ENCODE results near the gene RBM20.
"Not testable (repeated sequence)": the region's sequence is repeated elsewhere in the genome, so short reads cannot be mapped to it uniquely, and the experiment has no call there.

Gene RBM20

GRCh38 chr10:110679486-110680272, 35.5 kb downstream of the RBM20 start:
- no peak for DNase-seq

- no peak for DNase-seq
Measured at GRCh38 chr10:110680273-110681020, 36.3 kb downstream of the RBM20 start.

DNA sequence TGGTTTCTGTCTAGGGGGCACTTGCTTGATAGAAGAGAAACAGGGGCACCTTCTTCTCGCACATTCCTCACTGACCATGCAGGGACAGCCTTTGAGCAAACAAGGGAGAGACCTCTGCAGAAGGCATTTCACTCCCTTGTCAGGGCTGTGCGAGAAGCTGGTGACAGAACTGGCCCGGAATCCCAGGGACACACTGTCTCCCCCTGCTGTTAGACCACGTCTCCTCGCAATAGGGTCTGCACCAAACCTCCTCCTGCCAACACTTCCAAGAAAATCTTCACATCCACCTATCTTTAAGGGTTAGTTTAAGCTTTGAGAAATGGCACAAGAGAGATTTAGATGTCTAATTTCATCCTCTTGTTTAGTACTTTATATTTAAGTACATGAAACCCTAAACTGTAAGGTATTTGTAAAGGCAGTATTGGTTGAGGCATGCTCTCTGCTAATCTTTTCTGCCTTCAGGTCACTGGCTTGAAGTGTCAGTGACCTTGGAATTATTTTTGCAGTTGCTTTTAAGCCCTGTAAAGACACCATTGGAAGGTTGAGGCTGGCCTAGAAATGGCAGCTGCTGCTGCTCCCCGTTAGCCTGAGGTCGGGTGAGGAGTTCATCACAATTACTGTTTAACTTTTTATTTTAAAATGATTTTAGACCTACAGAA, 37.0 kb downstream of the RBM20 start:
- no peak for DNase-seq

- DNase-seq, result no peak
Measured at GRCh38 chr10:110682348-110682747, 38.2 kb downstream of the RBM20 start.

DNA sequence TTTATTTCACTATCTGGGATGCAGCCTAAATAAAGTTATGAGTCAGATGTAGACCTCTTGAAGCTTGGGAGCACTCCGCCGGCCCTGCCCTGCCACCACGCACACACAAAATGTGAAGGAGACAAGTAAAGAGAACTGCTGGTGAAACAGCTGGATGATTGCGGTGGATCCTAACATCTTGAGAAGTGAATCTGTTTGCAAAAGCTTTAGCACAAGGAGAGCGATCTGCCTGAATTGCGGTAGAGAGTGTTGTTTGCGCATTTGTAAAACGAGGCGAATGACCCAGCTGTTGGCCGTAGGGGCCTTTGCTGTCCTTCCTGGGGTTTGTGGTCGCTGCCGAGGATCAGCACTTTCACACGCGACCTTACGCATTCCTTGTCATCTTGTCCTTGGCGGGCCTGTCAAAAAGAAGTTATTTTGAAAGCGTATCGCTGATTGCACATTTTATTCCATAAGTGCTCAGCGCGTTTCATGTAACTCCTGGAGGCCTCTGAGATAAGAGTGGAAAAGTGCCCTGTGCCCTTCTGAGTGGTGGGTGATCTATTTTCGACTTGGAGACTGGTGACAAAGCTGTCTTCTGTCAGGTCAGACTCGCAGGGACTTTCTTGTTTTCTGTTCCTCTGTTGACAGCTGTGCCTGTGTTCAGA, 40.8 kb downstream of the RBM20 start:
- no peak for DNase-seq

DNA sequence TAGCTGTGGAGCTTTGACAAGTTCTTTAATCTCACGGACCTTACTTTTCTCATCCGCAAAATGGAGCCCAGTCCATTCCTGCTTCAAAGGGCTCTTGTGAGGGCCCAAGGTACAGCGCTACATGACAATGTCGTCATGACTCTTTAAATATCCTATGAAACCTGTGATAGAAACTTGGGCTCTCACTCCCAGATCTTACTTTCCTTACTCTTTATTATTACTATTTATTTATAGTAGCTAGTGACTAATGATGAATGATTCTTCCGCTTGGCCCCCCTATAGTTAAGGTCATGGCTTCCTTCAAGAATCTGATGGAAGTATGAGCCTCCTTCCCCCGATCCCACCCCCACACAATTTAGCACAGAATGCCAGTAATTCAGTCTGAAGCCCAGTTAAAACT, 41.9 kb downstream of the RBM20 start:
- DNase-seq, result no peak

DNA sequence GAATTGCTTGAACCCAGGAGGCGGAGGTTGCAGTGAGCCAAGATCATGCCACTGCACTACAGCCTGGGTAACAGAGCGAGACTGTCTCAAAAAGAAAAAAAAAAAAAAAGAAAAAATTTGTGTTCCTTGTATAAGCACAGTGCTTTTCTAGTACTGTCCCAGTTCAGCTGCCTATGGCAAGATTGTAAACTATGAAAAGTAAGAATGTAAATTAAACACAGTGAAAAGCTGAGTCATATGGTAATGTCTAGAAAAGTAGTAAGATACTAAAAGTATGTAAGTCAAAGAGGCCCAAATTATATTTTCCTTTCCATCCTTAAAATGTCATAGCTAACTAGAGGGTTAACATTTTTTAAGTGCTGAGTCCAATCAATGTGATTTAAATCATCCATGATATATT, 42.8 kb downstream of the RBM20 start:
- DNase-seq, result no peak

DNA sequence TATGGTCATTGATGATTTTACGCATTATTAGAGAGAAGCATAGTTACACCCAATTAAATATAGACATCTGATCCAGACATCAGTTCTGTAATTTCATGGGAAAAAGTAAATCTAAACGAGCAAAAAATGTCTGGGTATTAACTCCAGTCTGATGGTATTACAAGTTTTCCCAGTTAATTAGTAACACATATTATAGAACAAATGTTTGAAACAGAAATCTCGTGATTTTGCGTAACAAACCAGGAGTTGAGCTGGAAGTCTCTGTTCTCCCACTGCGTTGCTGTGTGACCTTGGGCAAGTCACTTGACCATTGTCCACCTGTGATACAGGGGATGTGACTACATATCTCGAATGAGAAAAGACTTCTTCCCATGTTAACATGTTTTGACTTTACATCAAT, 43.3 kb downstream of the RBM20 start:
- no peak for DNase-seq

DNA sequence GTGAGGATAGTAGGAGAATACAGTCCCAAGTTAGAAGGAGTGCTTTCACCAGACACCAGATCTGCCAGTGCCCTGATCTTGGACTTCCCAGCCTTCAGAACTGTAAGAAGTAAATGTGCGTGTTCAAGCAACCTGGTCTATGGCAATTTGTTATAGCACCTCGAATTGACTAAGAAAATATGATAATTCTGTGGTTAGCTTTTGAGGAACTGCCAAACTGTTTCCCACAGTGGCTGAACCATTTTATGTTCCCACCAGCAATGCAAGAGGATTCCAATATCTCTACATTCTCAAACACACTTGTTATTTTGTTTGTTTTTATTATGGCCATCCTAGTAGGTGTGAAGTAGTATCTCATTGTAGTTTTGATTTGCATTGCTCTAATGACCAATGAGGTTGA, 47.0 kb downstream of the RBM20 start:
- no peak for DNase-seq

GRCh38 chr10:110694263-110694662, 50.1 kb downstream of the RBM20 start:
- no peak for DNase-seq

DNA sequence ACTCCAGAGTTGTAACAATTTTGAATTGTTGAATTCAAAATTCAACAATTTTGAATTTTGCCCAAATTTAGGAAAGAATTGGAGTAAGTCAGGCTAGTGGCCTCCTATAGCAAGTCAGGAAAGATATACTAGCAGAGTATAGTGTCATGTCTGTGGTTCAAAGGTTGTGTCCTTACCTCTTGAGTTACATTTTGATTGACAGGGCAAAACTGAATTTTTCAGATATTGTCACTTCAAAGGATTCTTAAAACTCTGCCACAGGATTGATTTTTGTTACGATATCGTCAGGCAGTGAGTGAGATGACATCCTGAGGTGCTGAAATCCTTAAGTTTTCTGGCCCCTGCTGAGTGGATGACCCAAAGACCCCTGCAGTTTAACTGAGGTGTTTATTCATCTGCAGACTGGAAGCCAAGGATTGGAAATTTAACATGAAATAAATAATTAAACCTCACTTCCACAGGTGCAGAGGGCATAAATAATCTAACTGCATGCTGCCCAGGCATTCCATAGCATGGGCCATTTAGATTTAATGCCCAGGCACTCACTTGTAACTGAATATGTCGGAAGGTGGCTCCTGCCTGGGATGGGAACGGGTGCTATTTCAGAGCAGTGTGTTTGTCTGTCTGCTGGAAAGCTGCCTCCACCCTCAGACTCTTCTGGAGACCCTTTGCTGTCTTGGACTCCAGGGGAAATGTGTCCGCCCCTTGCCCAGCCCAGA, 50.8 kb downstream of the RBM20 start:
- no peak for DNase-seq

- DNase-seq, result no peak
Measured at GRCh38 chr10:110695539-110695886, 51.4 kb downstream of the RBM20 start.

- no peak for DNase-seq
Measured at GRCh38 chr10:110696436-110696835, 52.3 kb downstream of the RBM20 start.

DNA sequence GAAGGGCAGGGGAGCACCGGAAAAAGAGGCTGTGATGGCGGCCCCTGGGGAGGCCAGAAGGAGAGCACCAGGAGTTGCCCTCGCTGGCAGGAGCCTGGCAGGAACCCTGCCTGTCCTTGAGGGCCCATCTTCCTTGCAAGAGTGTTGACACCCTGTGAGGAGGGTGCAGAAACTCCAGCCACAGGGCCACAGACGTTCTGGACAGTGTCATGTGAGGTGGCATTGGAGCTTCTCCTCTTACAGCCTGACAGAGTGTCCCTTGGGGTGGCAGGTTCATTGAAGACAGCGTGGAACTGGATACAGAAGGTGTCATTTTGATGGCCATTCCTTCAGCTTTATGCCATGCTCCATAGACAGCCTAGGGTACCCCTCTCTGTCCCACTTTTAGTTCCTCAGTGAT, 54.2 kb downstream of the RBM20 start:
- no peak for DNase-seq

GRCh38 chr10:110698782-110699201, 54.7 kb downstream of the RBM20 start:
- no peak for DNase-seq

DNA sequence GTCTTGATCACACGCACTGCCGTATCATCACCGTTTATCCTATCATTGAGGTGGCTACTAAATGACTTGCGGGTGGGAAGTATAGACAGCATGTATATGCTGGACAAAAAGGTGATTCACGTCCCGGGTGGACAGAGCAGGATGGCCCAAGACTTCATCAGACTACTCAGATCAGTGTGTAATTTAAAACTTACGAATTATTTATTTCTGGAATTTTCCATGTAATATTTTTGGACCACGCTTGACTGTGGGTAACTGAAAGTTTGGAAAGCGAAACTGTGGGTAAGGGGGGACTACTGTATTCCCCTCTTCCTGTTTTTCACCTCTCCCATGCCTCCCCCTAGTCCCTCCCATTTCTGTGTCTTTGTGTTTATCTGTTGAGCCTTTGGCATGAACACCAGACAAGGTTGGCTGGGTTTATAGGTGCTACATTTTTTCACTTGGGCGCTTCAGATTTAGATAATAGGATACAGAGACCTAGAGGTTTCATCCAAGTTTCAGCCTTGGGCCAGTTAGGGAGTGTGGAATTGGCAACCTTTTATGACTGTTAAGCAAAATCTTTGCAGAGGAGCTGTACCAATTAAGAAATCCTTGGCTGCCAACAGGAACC, 55.8 kb downstream of the RBM20 start:
- no peak for DNase-seq

- DNase-seq, result no peak
Measured at GRCh38 chr10:110700947-110701616, 56.9 kb downstream of the RBM20 start.

- no peak for DNase-seq
Measured at GRCh38 chr10:110701617-110701971, 57.5 kb downstream of the RBM20 start.

- no peak for DNase-seq
Measured at GRCh38 chr10:110704070-110704469, 59.9 kb downstream of the RBM20 start.

GRCh38 chr10:110704906-110705476, 60.9 kb downstream of the RBM20 start:
- DNase-seq, result no peak

- DNase-seq, result not testable (repeated sequence)
Measured at GRCh38 chr10:110705596-110705995, 61.5 kb downstream of the RBM20 start.

All from NCI-H1930 (cell line).